Esophagus muscularis mucosa (tissue), 4 donors: ENCODE data around the gene CD3D. TPM values are rescaled to one million over a fixed set of nuclear protein-coding genes. Genes with fewer than 3 reads are reported as not detected.

Experiments used
- DNase-seq: peaks from one replicate; pipeline ENCODE4 v3.0.0-alpha.2; 2017; ENCODE audit errors: extremely low spot score
- H3K27ac ChIP-seq, 4 donors: fragments of 200-600 bp; sonication (generic); replicated peaks in 1 of 4; 1 replicate in 3 of 4; 2 replicates in 1 of 4; pipeline ENCODE4 v1.5.1; 2016 to 2019; ENCODE audit warnings: mild to moderate bottlenecking in 1 of 4
- H3K27me3 ChIP-seq, 4 donors: fragments of 200-600 bp; sonication (generic); one replicate each; pipeline versions ENCODE4 v1.5.1 to v1.6.0; 2016 to 2019
- H3K36me3 ChIP-seq, 4 donors: fragments of 200-600 bp; sonication (generic); one replicate each; pipeline ENCODE4 v1.5.1; 2016 to 2019
- H3K4me1 ChIP-seq, 4 donors: fragments of 200-600 bp; sonication (generic); one replicate each; pipeline ENCODE4 v1.5.1; 2016 to 2019
- H3K4me3 ChIP-seq, 4 donors: fragments of 200-600 bp; sonication (generic); 1 replicate in 2 of 4; 2 replicates in 2 of 4; pipeline ENCODE4 v1.5.1; 2016 to 2019; ENCODE audit warnings: mild to moderate bottlenecking in 4 of 4, moderate library complexity in 1 of 4
- H3K9me3 ChIP-seq, 4 donors: fragments of 200-600 bp; sonication (generic); 1 replicate in 3 of 4; 2 replicates in 1 of 4; pipeline ENCODE4 v1.5.1; 2016 to 2019
- EP300 ChIP-seq: sonication (generic); formaldehyde crosslinking; IDR thresholded peaks from one replicate; pipeline ENCODE4 v1.6.1; 2017; ENCODE audit warnings: antibody characterized with exemption
- POLR2A ChIP-seq: fragments of 450-650 bp; IDR thresholded peaks from one replicate; pipeline ENCODE4 v1.6.1; 2017; ENCODE audit warnings: antibody characterized with exemption, moderate library complexity, mild to moderate bottlenecking, low read depth
- POLR2AphosphoS5 ChIP-seq, 2 donors: sonication (generic); formaldehyde crosslinking; IDR thresholded peaks; one replicate each; pipeline ENCODE4 v1.6.1; 2017; ENCODE audit warnings: antibody characterized with exemption in 2 of 2
- WGBS: methylation state at CpG from one replicate; pipeline ENCODE4 v1.1.5; 2018; 5-methylcytosine and 5-hydroxymethylcytosine counted together
- intact Hi-C: fragments of 100-400 bp; cut with DNase I; formaldehyde crosslinking; loops from one replicate; pipeline ENCODE4 v1.15.1; 2023
- total RNA-seq, 4 donors: library from RNA; depleted of rRNA; stranded (reverse); fragments of >200 nt; gene quantifications; one replicate each; pipeline versions ENCODE4 v1.1.0 to v1.2.1, GENCODE V29; 2016
- TF ChIP-seq, protein P1 (sequence below), 3 experiments: fragments of 200-600 bp in 2 of 3; fragments of 450-650 bp in 1 of 3; sonication (generic) in 2 of 3; IDR thresholded peaks; one replicate each; pipeline ENCODE4 v1.5.1; 2017 to 2019; ENCODE audit warnings: antibody characterized with exemption in 3 of 3, mild to moderate bottlenecking in 2 of 3, moderate library complexity in 1 of 3

CD3D gene
- total RNA-seq, 4 donors from 2014 or later = 0.83 TPM; not detected in 3

DNA sequence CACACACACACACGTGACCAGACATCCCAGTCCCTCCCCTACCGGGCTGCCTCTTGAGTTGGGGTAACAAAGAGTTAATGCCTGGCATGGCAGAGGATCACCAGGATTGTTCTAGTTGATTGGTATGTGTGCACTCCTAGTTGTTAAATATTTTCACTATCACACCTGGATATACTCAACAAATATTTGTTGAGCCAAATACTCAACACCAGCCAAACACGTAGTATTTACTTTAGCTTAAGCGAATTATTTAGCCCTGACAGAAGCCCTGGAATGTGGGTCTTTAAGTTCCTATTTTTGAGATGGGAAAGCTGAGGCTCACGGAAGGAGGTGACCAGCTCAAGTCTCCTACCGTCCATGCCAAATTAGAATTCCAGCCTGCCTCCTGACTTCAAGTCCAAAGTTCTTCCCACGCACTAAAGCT, 27.5 kb downstream of the CD3D start:
- intact Hi-C loops = no loop called here
- no peak overlapping the region for H3K27ac ChIP-seq
- peaks cover 3 to 22% (median 19%) of the 10 kb centered on the region in 4 donors for H3K4me1 ChIP-seq
- H3K27me3 ChIP-seq = peaks cover 0 to 50% (median 6%) of the 10 kb centered on the region in 4 donors
- 59% methylated on average over 7 of the region's 7 CpGs for WGBS
- H3K9me3 ChIP-seq = no peaks in the 10 kb centered on the region
- no peak for DNase-seq
- no peaks in the 10 kb centered on the region for H3K36me3 ChIP-seq
- no peak for TF ChIP-seq POLR2A
- TF ChIP-seq, protein P1, sequence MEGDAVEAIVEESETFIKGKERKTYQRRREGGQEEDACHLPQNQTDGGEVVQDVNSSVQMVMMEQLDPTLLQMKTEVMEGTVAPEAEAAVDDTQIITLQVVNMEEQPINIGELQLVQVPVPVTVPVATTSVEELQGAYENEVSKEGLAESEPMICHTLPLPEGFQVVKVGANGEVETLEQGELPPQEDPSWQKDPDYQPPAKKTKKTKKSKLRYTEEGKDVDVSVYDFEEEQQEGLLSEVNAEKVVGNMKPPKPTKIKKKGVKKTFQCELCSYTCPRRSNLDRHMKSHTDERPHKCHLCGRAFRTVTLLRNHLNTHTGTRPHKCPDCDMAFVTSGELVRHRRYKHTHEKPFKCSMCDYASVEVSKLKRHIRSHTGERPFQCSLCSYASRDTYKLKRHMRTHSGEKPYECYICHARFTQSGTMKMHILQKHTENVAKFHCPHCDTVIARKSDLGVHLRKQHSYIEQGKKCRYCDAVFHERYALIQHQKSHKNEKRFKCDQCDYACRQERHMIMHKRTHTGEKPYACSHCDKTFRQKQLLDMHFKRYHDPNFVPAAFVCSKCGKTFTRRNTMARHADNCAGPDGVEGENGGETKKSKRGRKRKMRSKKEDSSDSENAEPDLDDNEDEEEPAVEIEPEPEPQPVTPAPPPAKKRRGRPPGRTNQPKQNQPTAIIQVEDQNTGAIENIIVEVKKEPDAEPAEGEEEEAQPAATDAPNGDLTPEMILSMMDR (IDR thresholded peaks at IDR 0.05) = no peak
- no peak for TF ChIP-seq EP300
- TF ChIP-seq POLR2AphosphoS5 (IDR thresholded peaks at IDR 0.05) = no peak
- H3K4me3 ChIP-seq = no peak overlapping the region

DNA sequence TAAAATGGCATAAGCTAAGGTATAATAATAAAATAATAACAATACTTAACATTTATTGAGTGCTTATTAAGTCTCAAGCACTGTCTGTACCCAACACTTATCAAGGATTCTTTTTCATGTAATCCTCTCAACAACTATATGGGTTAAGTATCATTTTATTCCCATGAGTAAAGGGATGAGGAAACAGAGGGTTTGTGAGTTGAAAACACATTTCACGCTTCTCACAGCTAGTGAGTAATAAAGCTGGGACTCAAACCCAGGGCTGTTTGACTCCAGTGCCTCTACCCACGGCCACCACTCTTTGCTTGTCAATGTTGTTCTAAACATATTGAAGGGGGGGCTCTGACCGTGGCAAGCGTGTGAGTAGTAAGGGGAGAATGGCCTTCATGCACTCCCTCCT, 29.3 kb downstream of the CD3D start:
- Histone ChIP-seq H3K27me3 (peaks cover 0 to 50% (median 6%) of the 10 kb centered on the region in 4 donors), H3K9me3 (no peaks in the 10 kb centered on the region), H3K36me3 (no peaks in the 10 kb centered on the region), H3K27ac (no peak overlapping the region), H3K4me3 (no peak overlapping the region), H3K4me1 (peaks cover 3 to 22% (median 19%) of the 10 kb centered on the region in 4 donors)
- TF ChIP-seq, protein P1 (IDR thresholded peaks at IDR 0.05) = no peak
- TF ChIP-seq POLR2AphosphoS5 (IDR thresholded peaks at IDR 0.05) = no peak
- no peak for TF ChIP-seq POLR2A
- no peak for TF ChIP-seq EP300
- intact Hi-C loops = no loop called here
- DNase-seq = no peak
- 63% methylated on average over 4 of the region's 4 CpGs for WGBS

DNA sequence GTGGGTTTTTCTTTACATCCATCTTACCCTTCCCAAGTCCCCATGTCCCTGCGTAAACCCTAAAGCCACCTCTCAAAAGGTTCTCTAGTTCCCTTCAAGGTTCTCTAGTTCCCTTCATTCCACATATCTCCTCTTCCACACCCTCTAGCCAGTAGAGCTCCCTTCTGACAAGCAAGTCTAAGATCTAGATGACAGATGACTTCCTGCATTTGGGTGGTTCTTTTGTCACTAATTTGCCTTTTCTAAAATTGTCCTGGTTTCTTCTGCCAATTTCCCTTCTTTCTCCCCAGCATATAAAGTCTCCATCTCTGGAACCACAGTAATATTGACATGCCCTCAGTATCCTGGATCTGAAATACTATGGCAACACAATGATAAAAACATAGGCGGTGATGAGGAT, 30.2 kb downstream of the CD3D start:
- H3K27me3 ChIP-seq = peaks cover 0 to 50% (median 6%) of the 10 kb centered on the region in 4 donors
- H3K4me3 ChIP-seq = no peak overlapping the region
- TF ChIP-seq EP300 (no peak), POLR2A (no peak), POLR2AphosphoS5 (IDR thresholded peaks at IDR 0.05) (no peak)
- TF ChIP-seq, protein P1 (IDR thresholded peaks at IDR 0.05) = no peak
- WGBS = 85% methylated on average over 2 of the region's 2 CpGs
- H3K36me3 ChIP-seq = no peaks in the 10 kb centered on the region
- H3K9me3 ChIP-seq = no peaks in the 10 kb centered on the region
- intact Hi-C loops = no loop called here
- peak; percentile 8 for DNase-seq
- H3K4me1 ChIP-seq = peaks cover 3 to 22% (median 19%) of the 10 kb centered on the region in 4 donors
- no peak overlapping the region for H3K27ac ChIP-seq

DNA sequence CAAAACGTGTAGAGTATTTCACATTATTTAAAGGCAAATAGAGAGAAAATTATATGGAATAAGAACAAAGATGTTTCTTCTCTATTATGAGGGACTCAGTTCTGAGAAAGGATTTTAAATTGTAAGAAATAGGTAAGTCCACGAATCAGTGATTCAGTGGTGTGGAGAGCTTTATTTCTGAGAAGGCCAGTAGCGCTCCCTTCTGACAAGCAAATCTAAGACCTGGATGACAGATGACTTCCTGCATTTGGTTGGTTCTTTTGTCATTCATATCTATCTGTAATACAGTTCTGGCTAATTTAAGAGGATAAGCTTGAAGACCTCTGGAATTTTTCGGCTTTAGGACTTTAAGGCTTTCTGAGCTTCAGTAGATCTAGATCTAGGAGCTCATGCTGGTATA, 31.0 kb downstream of the CD3D start:
- Histone ChIP-seq H3K27ac (no peak overlapping the region), H3K36me3 (no peaks in the 10 kb centered on the region), H3K27me3 (peaks cover 0 to 42% (median 6%) of the 10 kb centered on the region in 4 donors), H3K9me3 (no peaks in the 10 kb centered on the region), H3K4me1 (peaks cover 0 to 16% (median 14%) of the 10 kb centered on the region in 4 donors), H3K4me3 (no peak overlapping the region)
- TF ChIP-seq POLR2A = no peak
- TF ChIP-seq, protein P1 (IDR thresholded peaks at IDR 0.05) = no peak
- TF ChIP-seq EP300 = no peak
- no peak for TF ChIP-seq POLR2AphosphoS5 (IDR thresholded peaks at IDR 0.05)
- WGBS = 73% methylated on average over 4 of the region's 4 CpGs
- no peak for DNase-seq
- intact Hi-C loops = no loop called here
